ENCODE data around the gene SOX5. TPM values are rescaled to one million over a fixed set of nuclear protein-coding genes. Genes with fewer than 3 reads are reported as not detected.

Gene SOX5
- total RNA-seq, 1 donor from 2014 or later: 2.2 TPM

DNA sequence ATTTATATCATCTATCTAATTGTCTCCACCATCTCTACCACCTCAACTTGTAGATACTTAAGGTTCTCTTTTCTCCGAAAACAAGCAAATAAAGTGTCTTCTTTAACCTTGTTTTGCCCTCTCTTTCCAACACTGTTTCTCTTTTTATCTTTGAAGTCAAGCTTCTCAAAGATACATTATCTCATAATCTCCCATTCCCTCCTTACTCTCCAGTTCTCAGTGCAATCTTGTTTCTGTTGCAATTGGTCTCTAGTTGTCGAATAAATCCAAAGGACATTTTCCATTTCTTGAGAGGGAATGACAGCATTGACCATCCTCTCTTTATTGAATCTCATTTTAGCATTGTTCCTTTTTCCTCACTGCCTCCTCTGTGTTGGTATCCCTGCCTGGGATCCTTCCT lies 383.3 kb downstream of the SOX5 start:
- intact Hi-C loops (cut with DNase I): no loop called here
- no peak for DNase-seq (ENCODE audit: low spot score)

DNA sequence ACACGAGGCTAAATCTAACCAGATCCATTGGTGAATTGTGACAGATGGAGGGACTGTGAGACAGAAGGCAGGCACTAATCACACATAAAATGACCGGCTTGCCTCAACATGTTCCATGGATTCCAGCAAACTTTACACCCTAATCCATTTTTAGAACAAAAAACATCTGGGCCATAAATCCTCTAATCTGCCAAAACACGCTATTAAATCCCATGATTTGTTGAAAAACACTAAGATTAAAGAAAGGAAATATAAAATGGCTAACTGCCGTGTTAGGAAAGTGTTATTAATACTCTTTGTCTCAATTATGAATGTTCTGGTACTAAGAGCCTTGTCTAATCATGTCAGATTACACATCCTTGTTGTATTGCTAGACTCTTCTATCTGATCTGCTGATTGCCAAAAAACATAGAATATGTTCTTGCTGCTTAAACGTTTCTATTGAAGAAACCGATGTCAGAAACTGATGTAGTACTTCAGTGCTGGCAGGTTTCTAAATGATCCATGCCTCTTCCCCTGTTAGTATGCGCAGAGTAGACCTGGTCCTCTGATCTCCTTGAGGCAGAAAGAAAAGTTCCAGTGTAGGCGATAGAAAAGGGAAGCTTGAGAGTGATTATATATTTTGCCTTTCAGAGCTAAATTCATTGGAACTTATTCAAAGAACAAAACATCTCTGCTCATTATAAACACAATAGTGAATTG lies 384.9 kb downstream of the SOX5 start:
- intact Hi-C loops (cut with DNase I): no loop called here
- DNase-seq (ENCODE audit: low spot score): no peak

DNA sequence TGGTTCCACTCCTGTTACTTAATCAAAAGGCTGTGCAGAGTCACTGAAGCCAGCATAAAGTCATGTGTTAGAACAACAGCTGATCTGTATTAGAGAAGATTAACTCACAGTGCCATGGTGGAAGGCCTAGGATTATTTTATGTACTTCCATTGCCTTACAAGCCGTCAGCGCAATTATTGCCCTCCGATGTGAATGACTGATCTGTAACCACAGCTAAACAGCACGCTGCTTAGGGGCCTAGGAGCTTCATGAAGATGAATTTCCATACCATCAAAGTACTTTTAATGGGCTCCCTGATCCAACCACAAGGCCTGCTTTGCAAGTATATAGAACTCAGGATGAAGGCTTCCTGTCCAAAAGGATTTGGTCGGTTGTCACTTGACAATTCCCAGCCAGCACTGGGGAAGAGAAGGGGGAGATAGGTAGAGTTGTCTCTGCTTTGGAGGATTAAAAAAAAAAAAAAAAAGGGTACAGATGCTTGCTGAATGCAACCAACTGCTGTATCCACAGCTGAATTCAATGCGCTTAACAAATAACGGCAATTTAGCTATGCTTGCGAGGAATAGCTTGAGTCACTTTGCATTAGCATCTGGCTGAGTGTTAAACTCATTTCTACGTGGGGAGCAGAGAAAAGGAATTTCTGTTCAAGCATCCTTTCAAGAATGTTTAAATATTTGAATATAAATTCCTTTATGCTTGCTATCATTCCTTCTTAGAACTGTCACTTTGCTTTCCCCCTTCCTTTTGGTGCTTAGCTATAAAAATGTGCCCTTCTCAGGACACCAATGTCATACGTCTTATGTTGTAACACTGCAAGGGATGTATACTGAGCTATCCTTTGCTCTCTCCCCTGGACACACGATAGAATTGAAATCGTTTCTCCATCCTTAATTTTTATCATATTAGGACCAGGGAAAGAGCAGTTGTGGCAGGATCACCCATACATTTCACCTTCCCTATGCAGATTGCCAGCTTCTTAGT lies 387.8 kb downstream of the SOX5 start:
- intact Hi-C loops (cut with DNase I): no loop called here
- no peak for DNase-seq (ENCODE audit: low spot score)

DNA sequence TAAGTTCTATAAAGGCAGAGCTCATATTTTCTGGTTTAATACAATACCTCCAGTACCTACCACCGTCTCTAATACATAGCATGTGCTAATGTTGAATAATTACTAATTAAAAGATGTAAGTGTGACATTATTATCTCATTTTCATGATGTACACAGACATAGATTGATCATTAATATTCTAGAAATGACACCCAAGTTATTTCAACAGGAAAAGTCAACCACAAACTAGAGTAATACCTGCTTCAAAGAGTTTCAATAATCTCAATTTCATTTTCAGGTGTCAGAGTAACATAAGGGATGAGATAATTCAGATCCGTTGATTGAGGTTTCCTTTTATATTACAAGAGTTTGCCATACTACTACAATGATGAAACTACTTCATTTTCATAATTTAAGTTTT lies 388.9 kb downstream of the SOX5 start:
- no peak for DNase-seq (ENCODE audit: low spot score)
- intact Hi-C loops (cut with DNase I): no loop called here

DNA sequence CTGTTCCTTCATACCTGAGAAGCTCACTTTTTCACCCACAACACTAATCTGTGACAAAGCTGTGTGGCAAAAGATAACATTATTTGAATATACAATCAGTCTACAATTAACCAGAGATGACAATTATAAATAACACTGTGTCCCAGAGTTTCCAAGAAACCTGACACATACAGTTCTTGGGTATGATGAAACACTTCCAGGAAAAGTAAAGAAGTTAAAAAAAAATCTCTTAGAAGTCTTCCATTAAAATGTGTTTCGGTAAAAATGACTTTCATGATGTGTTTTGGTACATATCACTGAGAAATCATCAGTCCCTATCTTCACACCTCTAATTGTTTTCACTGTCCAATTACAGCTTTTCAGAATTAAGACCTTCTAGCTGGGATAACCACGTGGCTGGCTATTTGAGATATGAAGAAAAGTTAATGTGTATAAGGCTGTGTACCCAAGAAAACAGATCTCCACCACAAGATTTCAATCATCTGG lies 390.2 kb downstream of the SOX5 start:
- intact Hi-C loops (cut with DNase I): no loop called here
- DNase-seq (ENCODE audit: low spot score): no peak

DNA sequence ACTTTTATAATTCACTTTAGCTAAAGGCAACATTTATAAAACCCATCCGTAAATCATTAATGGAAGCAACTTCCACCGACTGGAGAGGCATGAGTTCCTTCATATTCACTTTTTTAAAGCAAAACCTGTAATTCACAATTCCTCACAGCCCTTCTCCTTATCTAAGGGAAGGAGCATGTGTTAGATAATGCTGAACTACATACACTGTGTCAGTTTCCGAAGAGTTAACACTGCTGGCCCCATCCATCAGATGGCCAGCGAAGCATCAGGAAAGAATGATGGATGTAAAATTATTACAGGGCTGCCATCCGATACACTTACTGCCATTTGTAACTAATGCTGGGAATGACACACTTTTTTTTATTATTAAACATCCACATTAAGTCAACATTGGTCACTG lies 392.8 kb downstream of the SOX5 start:
- DNase-seq (ENCODE audit: low spot score): no peak
- intact Hi-C loops (cut with DNase I): no loop called here

DNA sequence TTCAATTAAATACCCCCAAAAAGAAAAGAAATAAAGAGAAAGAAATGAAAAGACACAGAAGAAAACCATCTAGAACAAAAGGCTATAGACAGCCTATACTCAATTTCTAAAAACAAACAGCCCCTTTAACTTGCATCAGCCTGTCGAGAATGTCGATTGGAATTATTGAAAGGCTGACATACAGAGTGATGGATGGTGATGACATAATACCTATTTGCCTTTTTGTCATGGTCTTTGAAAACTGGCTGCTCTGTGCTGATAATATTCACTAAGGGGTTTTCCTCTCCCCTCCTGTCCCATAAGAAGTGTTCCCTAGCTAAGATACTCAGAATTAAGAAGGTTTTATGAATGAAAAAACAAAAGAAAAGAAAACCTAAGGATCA lies 393.7 kb downstream of the SOX5 start:
- DNase-seq (ENCODE audit: low spot score): no peak
- intact Hi-C loops (cut with DNase I): no loop called here

DNA sequence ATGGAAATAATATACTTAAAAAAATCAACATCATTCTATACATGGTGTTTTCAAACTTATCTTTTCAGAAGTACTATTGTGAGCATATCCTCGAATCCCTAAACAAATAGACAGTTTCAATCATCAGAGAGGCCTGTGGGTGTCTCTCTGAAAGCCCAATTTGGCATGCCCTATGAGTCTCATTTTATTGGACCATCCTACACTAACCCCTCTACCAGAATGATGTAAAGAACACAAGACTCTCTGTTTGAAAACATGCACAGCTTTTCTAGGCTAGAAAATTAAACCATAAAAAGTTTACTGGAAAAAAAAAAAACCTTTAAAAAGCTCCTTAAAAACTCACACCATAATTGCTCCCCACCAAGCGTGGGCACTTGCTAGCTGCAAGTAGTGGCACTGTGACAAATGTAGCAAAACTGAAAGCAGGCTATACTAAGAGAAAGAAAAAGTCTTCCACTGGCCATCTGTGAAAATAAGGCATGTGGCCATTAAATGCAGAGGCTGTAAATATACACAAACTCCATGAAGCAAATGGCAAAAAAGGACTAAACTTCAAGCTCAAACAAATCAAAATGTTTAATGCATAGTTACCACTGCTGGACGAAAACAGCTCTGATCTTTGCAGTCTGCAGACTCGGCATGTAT lies 394.2 kb downstream of the SOX5 start:
- no peak for DNase-seq (ENCODE audit: low spot score)
- intact Hi-C loops (cut with DNase I): no loop called here

DNA sequence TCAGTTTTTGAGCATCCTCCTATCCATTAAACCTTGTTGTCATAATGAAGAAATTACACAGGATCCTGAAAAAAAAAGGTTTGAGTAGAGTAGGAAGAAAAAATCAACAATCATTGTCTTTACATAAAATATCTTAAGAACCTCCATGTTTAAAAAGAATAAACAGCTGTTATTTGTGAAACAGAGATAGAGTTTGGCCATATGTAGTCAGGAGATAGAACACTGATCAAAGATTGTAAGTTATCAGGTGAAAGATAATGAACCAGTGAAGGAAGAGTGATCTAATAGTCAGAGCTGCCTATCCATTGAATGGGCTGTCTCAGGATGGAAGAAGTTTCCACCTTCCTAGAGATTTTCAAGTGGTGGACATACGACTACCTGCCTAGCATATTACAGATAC lies 397.1 kb downstream of the SOX5 start:
- intact Hi-C loops (cut with DNase I): no loop called here
- no peak for DNase-seq (ENCODE audit: low spot score)

DNA sequence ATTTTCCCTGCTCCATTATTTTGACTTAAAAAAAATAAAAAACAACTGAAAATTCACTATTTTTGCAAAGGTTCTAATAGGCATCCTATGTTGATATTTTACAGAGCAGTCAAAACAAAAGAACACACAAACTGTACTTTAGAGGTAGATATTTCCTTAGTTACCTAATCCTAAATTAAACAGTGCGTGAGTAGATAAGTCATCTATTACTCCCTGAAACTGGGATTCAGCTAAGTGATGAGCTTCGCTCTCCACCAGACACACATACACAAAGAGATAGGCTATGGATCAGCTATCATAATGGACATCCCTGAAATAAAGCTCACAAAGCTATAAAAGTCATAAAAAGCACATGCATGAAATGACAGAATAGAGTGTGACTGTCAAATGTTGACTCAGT lies 398.7 kb downstream of the SOX5 start:
- intact Hi-C loops (cut with DNase I): no loop called here
- DNase-seq (ENCODE audit: low spot score): no peak

DNA sequence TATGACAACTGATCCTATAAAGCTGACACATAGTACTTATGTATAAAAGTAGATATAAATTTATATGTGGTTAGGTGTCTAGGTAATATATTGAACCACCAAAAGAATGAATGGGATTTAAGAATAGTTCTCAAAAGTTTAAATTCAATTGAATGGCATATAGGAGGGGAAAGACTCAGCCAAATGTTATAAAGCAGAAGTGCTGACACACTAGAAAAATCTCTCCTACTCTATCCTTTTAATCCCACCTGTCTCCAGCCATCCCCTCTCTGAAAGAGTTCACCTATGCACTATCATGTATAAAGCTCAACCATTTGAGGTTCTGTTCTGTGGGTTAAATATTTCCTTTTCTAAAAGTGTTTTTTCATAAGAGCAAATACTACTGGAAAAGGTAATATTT lies 400.7 kb downstream of the SOX5 start:
- intact Hi-C loops (cut with DNase I): no loop called here
- DNase-seq (ENCODE audit: low spot score): no peak

DNA sequence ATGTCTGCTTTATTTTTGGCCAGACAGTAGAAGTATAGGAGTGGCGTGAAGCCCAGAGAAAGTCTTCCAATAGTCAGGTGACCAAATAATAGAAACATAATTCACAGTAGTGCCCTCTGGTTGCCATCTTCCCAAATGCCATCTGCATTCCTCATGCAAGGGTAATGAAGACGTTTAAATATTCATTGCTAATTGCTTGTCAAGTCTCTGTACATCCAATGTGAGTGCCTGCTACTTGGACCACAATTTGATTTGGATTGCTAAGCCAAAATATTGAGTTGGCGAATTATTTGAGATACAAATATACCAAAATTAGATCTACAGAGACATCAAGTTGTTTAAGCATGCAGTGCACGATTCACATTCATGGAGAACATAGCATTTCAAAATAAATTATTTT lies 402.7 kb downstream of the SOX5 start:
- intact Hi-C loops (cut with DNase I): no loop called here
- no peak for DNase-seq (ENCODE audit: low spot score)

DNA sequence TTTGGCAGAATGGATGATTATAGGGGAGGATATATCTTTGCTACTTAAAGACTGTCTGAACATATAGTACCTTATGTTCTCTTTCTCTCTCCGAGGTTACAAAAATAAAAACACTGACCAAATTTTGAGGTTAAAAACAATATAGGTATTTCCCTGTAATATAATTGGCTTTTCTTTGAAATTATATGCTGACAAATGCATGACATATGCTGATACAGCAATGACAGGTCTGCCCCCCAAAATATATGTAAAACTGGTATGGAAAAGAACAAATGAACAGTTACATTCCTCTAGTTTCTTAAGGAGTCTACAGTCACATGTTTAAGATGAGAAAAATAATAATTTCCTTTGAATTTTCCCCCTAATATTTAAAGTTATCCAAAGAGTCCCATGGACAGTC lies 405.7 kb downstream of the SOX5 start:
- no peak for DNase-seq (ENCODE audit: low spot score)
- intact Hi-C loops (cut with DNase I): no loop called here

DNA sequence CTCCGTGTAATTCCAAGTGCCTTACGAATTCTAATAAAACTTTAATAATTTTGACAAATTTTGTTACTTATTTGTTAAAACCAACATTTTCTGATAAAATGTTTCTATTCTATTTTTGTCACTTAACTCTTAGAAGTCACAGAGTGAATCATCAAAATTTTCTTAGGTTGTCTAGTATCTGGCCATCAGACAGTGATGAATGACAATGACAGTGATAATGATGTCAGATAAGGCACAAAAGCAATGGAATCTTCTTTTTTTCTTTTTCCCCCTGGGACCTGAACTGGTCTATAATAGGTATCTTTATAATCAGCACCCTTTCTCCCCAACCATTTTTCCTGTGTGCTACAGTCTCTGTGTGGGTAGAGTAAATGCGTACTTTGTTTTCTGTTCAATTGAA lies 407.3 kb downstream of the SOX5 start:
- no peak for DNase-seq (ENCODE audit: low spot score)
- intact Hi-C loops (cut with DNase I): no loop called here

DNA sequence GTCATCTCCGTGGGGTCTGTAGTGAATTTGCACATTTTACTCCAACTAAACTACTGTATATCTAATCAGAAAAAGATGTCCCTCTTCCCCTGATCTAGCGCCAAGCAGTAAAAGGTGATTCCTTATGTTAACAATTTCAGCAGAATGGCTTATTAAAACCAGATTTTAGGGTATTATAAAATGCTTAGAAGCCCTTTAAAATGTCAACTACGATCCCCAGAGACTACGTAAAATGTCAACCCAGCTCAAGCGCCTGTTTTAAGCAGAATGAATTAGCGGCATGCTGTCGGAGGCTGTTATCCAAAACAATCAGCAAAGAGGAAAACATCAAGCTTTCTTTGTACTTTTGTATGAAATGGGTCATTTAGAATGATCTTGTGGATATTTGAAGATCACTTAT lies 408.9 kb downstream of the SOX5 start:
- intact Hi-C loops (cut with DNase I): no loop called here
- no peak for DNase-seq (ENCODE audit: low spot score)

DNA sequence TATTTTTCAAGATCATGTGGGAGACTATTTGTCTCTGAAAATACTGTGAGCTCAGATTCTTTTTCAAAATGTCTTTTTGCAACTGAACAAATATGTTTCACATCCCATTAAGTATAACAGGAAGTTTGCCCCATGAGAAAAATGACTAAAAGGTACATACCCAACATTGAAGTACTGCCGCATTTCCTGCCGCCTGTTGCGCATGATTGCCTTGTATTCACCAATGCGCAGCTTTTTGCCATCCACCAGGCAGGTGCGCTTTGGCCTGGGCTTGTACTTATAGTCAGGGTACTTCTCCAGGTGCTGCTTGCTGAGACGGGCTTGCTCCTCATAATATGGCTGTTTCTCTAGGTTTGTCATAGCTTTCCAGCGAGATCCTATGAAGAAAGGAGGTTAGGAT lies 413.2 kb downstream of the SOX5 start:
- intact Hi-C loops (cut with DNase I): no loop called here
- no peak for DNase-seq (ENCODE audit: low spot score)

DNA sequence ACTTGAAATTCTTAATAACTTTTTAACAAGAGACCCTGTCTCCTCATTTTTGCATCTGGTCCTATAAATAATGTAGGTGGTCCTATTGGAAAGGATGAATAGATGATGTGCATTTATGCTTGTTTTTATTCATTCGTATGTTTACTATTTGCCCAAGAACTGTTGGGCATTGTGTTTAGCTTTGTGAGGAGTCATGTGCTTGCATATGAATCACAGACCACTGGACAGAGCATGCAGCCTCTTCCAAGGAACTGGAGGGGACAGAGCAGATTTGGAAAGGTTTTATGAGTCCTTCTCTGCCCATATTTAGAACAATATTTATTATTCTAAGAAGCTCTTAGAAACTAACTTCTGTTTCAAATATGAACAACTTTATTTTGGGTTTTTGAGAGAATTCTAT lies 414.0 kb downstream of the SOX5 start:
- DNase-seq (ENCODE audit: low spot score): no peak
- intact Hi-C loops (cut with DNase I): no loop called here

DNA sequence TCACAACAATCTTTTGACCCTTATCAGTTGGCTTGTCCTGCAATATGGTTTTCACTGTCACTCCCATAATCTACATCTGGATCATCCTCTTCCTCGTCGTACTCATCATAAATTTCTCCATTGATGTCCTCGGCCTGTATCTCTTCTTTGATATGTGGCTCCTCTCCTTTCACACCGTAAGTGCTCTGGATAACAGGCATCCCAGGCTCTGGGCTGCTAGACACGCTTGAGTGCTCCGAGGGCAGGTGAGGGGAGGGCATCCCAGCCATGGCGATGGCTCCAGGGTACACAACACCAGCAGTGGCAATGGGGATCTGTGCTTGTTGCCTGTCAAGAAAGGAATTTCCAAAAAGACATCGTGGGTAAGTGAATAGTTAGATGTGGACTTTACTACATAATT lies 415.3 kb downstream of the SOX5 start:
- DNase-seq (ENCODE audit: low spot score): no peak
- intact Hi-C loops (cut with DNase I): no loop called here

DNA sequence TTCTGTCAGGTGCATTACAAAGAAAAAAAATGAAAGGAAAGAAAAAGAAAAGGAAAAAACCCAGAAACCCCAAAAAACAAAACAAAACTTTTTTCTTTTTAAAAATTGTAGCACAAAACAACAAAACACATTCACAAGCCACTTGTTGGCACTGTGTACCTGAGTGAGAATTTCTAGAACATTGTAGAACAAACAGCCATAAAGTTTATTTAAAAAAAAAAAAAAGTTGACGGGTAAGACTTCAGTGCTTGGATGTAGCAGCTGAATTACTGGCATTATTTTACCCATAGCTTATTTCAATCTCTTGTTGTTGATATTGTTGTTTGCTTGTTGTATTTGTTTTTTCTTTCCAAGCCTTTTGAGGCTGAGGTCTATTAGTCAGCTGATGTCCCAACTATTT lies 415.8 kb downstream of the SOX5 start:
- no peak for DNase-seq (ENCODE audit: low spot score)
- intact Hi-C loops (cut with DNase I): no loop called here

DNA sequence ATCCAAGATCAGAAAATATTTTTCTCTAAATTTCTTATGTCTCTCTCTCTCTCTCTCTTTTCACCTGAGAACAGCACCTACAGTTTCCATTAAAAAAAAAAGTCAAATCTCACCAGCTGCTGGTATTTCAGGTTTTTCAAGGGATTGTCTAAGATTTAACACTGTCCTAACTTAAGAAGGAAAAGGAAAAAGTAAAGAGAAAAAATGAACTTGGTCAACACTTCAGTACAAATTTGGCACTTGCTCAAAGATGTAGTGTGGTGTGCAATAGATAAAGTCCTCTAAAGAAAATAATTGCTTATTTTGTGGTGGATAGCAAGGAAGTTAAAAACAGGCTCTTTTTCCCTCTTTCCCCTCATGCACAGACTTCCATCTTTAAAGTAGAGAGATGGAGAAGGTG lies 416.2 kb downstream of the SOX5 start:
- intact Hi-C loops (cut with DNase I): no loop called here
- no peak for DNase-seq (ENCODE audit: low spot score)

DNA sequence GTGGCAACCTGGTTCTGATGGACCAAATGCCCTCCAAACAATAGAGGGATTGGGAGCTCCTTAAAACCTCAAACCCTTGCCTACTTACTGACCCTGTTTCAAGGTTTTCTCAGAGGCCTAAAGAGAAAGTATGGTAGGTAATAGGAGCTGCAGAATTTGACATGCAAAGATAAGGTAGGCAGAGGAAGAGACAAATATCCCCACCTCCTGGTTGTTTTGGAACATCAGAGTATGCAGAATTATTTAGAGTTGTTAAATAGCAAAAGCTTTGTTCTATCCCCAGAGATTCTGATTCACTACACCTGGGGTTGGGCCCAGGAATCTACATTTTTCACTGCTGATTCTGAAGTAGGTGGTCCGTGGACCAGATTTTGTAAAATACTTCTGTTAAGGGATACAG lies 421.2 kb downstream of the SOX5 start:
- intact Hi-C loops (cut with DNase I): no loop called here
- no peak for DNase-seq (ENCODE audit: low spot score)
